Fibroblast of peridontal ligament (primary cell): Measurements from ENCODE around the gene SLC38A10.
A peak's percentile ranks its signal among the peaks of the same experiment; 100 is the strongest.

ENCODE experiments used
- DNase-seq: peaks from one replicate; pipeline ENCODE4 v3.0.0-alpha.2; 2010; ENCODE audit errors: extremely low read depth

The SLC38A10 gene

GRCh38 chr17:81277946-81278693 is 17.0 kb downstream of the SLC38A10 start:
- peak; percentile 34 for DNase-seq

GRCh38 chr17:81277421-81277820 is 17.7 kb downstream of the SLC38A10 start:
- peak; percentile 16 for DNase-seq

GRCh38 chr17:81276781-81277180 is 18.3 kb downstream of the SLC38A10 start:
- no peak for DNase-seq

GRCh38 chr17:81274471-81274855 is 20.6 kb downstream of the SLC38A10 start:
- no peak for DNase-seq

GRCh38 chr17:81273698-81274470 is 21.2 kb downstream of the SLC38A10 start:
- DNase-seq, result no peak

GRCh38 chr17:81272616-81273015 is 22.5 kb downstream of the SLC38A10 start:
- DNase-seq, result no peak

GRCh38 chr17:81271226-81271625 is 23.9 kb downstream of the SLC38A10 start:
- no peak for DNase-seq

GRCh38 chr17:81270279-81270678 is 24.8 kb downstream of the SLC38A10 start:
- DNase-seq, result no peak

- no peak for DNase-seq
Observed at GRCh38 chr17:81267390-81268067, 27.6 kb downstream of the SLC38A10 start.

GRCh38 chr17:81265576-81265975 is 29.5 kb downstream of the SLC38A10 start:
- DNase-seq, result no peak

- no peak for DNase-seq
Observed at GRCh38 chr17:81264640-81265039, 30.5 kb downstream of the SLC38A10 start.

- no peak for DNase-seq
Observed at GRCh38 chr17:81263371-81264181, 31.5 kb downstream of the SLC38A10 start.

- DNase-seq, result no peak
Observed at GRCh38 chr17:81261582-81262336, 33.3 kb downstream of the SLC38A10 start.

GRCh38 chr17:81261096-81261495 is 34.0 kb downstream of the SLC38A10 start:
- no peak for DNase-seq

GRCh38 chr17:81260641-81261040 is 34.5 kb downstream of the SLC38A10 start:
- no peak for DNase-seq

GRCh38 chr17:81260171-81260570 is 34.9 kb downstream of the SLC38A10 start:
- DNase-seq, result no peak

- no peak for DNase-seq
Observed at GRCh38 chr17:81259058-81259605, 36.0 kb downstream of the SLC38A10 start.

GRCh38 chr17:81258292-81258691 is 36.8 kb downstream of the SLC38A10 start:
- no peak for DNase-seq

- no peak for DNase-seq
Observed at GRCh38 chr17:81257533-81257932, 37.6 kb downstream of the SLC38A10 start.

- DNase-seq, result peak; percentile 66
Observed at GRCh38 chr17:81256616-81257015, 38.5 kb downstream of the SLC38A10 start.
